H9 (cell line): Measurements from ENCODE around the gene MICALL1. TPM values are rescaled to one million over a fixed set of nuclear protein-coding genes. Genes with fewer than 3 reads are reported as not detected.

ENCODE experiments used
- DNase-seq: peaks from one replicate; pipeline ENCODE4 v3.0.0-alpha.2; 2017
- H2AFZ ChIP-seq: one replicate; pipeline ENCODE4 v1.6.1; 2013; ENCODE audit warnings: mild to moderate bottlenecking, low read length, control low read depth, moderate library complexity
- H2AK5ac ChIP-seq: 2 replicates; pipeline ENCODE4 v1.6.1; 2013; ENCODE audit warnings: low read length, control low read depth, mixed read lengths; ENCODE audit not compliant: insufficient read length
- H2BK120ac ChIP-seq: one replicate; pipeline ENCODE4 v1.6.1; 2013; ENCODE audit warnings: low read depth, mild to moderate bottlenecking, low read length, control low read depth, inconsistent platforms; ENCODE audit not compliant: poor library complexity, severe bottlenecking
- H2BK12ac ChIP-seq: 2 replicates; pipeline ENCODE4 v1.6.1; 2013; ENCODE audit warnings: low read length, control low read depth, mixed read lengths, low read depth; ENCODE audit not compliant: insufficient read length
- H2BK15ac ChIP-seq: 2 replicates; pipeline ENCODE4 v1.6.1; 2013; ENCODE audit warnings: low read depth, low read length, control low read depth
- H2BK20ac ChIP-seq: one replicate; pipeline ENCODE4 v1.6.1; 2013; ENCODE audit warnings: low read depth, mild to moderate bottlenecking, low read length, control low read depth, inconsistent platforms; ENCODE audit not compliant: poor library complexity, severe bottlenecking
- H2BK5ac ChIP-seq: 2 replicates; pipeline ENCODE4 v1.6.1; 2013; ENCODE audit warnings: low read length, control low read depth, mixed read lengths; ENCODE audit not compliant: insufficient read length
- H3K14ac ChIP-seq: 2 replicates; pipeline ENCODE4 v1.6.1; 2013; ENCODE audit warnings: low read length, control low read depth; ENCODE audit not compliant: insufficient read depth
- H3K18ac ChIP-seq: 2 replicates; pipeline ENCODE4 v1.6.1; 2013; ENCODE audit warnings: low read depth, mild to moderate bottlenecking, mixed read lengths, low read length, control low read depth; ENCODE audit not compliant: insufficient read length
- H3K23ac ChIP-seq: 2 replicates; pipeline ENCODE4 v1.6.1; 2013; ENCODE audit warnings: low read length, control low read depth, mixed read lengths, low read depth; ENCODE audit not compliant: insufficient read length
- H3K23me2 ChIP-seq: 2 replicates; pipeline ENCODE4 v1.6.1; 2013; ENCODE audit warnings: low read depth, mild to moderate bottlenecking, mixed read lengths, low read length, control low read depth; ENCODE audit not compliant: insufficient read length, poor library complexity, severe bottlenecking
- H3K27ac ChIP-seq: 2 replicates; pipeline ENCODE4 v1.5.1; 2013; ENCODE audit warnings: low read length, control low read depth, mixed read lengths, low read depth; ENCODE audit not compliant: insufficient read length
- H3K27me3 ChIP-seq: 2 replicates; pipeline ENCODE4 v1.6.1; 2013; ENCODE audit warnings: low read length, control low read depth, inconsistent platforms; ENCODE audit not compliant: insufficient read depth
- H3K4ac ChIP-seq: 2 replicates; pipeline ENCODE4 v1.6.1; 2013; ENCODE audit warnings: low read depth, mild to moderate bottlenecking, control low read depth, inconsistent platforms, low read length, moderate library complexity
- H3K4me1 ChIP-seq: 2 replicates; pipeline ENCODE4 v1.6.1; 2013; ENCODE audit warnings: low read length, control low read depth, inconsistent platforms; ENCODE audit not compliant: insufficient read depth
- H3K4me2 ChIP-seq: 2 replicates; pipeline ENCODE4 v1.6.1; 2013; ENCODE audit warnings: low read length, control low read depth, mixed read lengths; ENCODE audit not compliant: insufficient read length, insufficient read depth
- H3K56ac ChIP-seq: 2 replicates; pipeline ENCODE4 v1.6.1; 2013; ENCODE audit warnings: low read depth, mild to moderate bottlenecking, mixed read lengths, low read length, control low read depth; ENCODE audit not compliant: insufficient read length
- H3K79me1 ChIP-seq: 2 replicates; pipeline ENCODE4 v1.6.1; 2013; ENCODE audit warnings: low read depth, mild to moderate bottlenecking, moderate library complexity, low read length, control low read depth, inconsistent platforms; ENCODE audit not compliant: insufficient read depth, poor library complexity, severe bottlenecking
- H3K79me2 ChIP-seq: 2 replicates; pipeline ENCODE4 v1.6.1; 2013; ENCODE audit warnings: low read length, control low read depth, inconsistent platforms; ENCODE audit not compliant: insufficient read depth
- H3K9ac ChIP-seq: 2 replicates; pipeline ENCODE4 v1.6.1; 2013; ENCODE audit warnings: low read length, control low read depth, mixed read lengths; ENCODE audit not compliant: insufficient read length; ENCODE audit errors: extremely low read depth
- H3K9me3 ChIP-seq: one replicate; pipeline ENCODE4 v1.6.1; 2013; ENCODE audit warnings: low read depth, low read length, inconsistent platforms; ENCODE audit not compliant: control insufficient read depth
- H3T11ph ChIP-seq: one replicate; pipeline ENCODE4 v1.6.1; 2013; ENCODE audit warnings: mild to moderate bottlenecking, low read length, control low read depth, inconsistent platforms
- H4K20me1 ChIP-seq: one replicate; pipeline ENCODE4 v1.6.1; 2013; ENCODE audit not compliant: control insufficient read depth, insufficient read length, insufficient read depth
- H4K5ac ChIP-seq: 2 replicates; pipeline ENCODE4 v1.6.1; 2013; ENCODE audit warnings: low read depth, mild to moderate bottlenecking, mixed read lengths, low read length, control low read depth; ENCODE audit not compliant: insufficient read length
- H4K8ac ChIP-seq: replicated peaks from 2 replicates; pipeline ENCODE4 v1.6.1; 2013; ENCODE audit warnings: low read length, control low read depth, mixed read lengths, low read depth; ENCODE audit not compliant: insufficient read length
- H4K91ac ChIP-seq: 2 replicates; pipeline ENCODE4 v1.6.1; 2013; ENCODE audit warnings: low read depth, mild to moderate bottlenecking, moderate library complexity, mixed read lengths, low read length, control low read depth; ENCODE audit not compliant: insufficient read length
- H3K27ac Mint-ChIP-seq, 3 experiments: 2 replicates in 2 of 3; 3 replicates in 1 of 3; pipeline ENCODE4 v1.8.0; 2020 to 2021; ENCODE audit warnings: mixed read lengths in 3 of 3, mild to moderate bottlenecking in 1 of 3, moderate library complexity in 1 of 3
- H3K27me3 Mint-ChIP-seq: 2 replicates; pipeline ENCODE4 v1.8.0; 2021; ENCODE audit warnings: low read depth, mild to moderate bottlenecking, moderate library complexity, mixed read lengths
- H3K36me3 Mint-ChIP-seq, 3 experiments: 2 replicates in 2 of 3; 3 replicates in 1 of 3; pipeline ENCODE4 v1.8.0; 2020 to 2021; ENCODE audit warnings: low read depth in 3 of 3, mixed read lengths in 3 of 3; ENCODE audit not compliant: insufficient read depth in 1 of 3
- H3K4me1 Mint-ChIP-seq, 2 experiments: 2 replicates each; pipeline ENCODE4 v1.8.0; 2020; ENCODE audit warnings: mixed read lengths in 2 of 2
- H3K4me3 Mint-ChIP-seq, 2 experiments: 2 replicates in 1 of 2; 3 replicates in 1 of 2; pipeline ENCODE4 v1.8.0; 2020 to 2021; ENCODE audit warnings: mild to moderate bottlenecking in 2 of 2, mixed read lengths in 2 of 2, moderate library complexity in 1 of 2
- H3K9me3 Mint-ChIP-seq, 2 experiments: 2 replicates in 1 of 2; 3 replicates in 1 of 2; pipeline ENCODE4 v1.8.0; 2020; ENCODE audit warnings: mild to moderate bottlenecking in 2 of 2, mixed read lengths in 2 of 2, moderate library complexity in 1 of 2
- CTCF ChIP-seq: fragments of 200-600 bp; sonication (generic); conservative IDR thresholded peaks from 3 replicates; pipeline ENCODE4 v1.8.0; 2021; ENCODE audit warnings: antibody characterized with exemption, mild to moderate bottlenecking
- WGBS: extraction: QIAGEN DNeasy Blood & Tissue Kit; methylation state at CpG from one replicate; pipeline ENCODE4 v1.1.7; 2013; ENCODE audit warnings: missing lambda C conversion rate, low lambda C conversion rate, mixed read lengths; ENCODE audit not compliant: insufficient read length; ENCODE audit errors: extremely low coverage; 5-methylcytosine and 5-hydroxymethylcytosine counted together
- total RNA-seq: library from RNA; stranded (reverse); gene quantifications from 2 replicates; pipeline ENCODE4 v1.2.1, GENCODE V29; 2021

The MICALL1 gene
- total RNA-seq, 1 experiment from 2014 or later = 33.3 TPM

- Histone ChIP-seq H4K8ac (no peak overlapping the region), H3K9ac (no peak overlapping the region), H3K4me2 (no peak overlapping the region), H4K91ac (no peak overlapping the region), H3K4ac (no peak overlapping the region), H2BK5ac (no peak overlapping the region), H4K20me1 (peaks cover 3% of the 10 kb centered on the region), H2BK120ac (no peak overlapping the region), H3K4me1 (no peaks in the 10 kb centered on the region; the same call in 1 of the 2 replicates), H3T11ph (no peak overlapping the region), H3K79me1 (no peaks in the 10 kb centered on the region), H2AK5ac (no peak overlapping the region), H3K23ac (no peak overlapping the region), H2BK20ac (no peak overlapping the region), H3K23me2 (no peaks in the 10 kb centered on the region), H3K14ac (no peak overlapping the region), H3K79me2 (no peaks in the 10 kb centered on the region), H2AFZ (no peak overlapping the region), H4K5ac (no peak overlapping the region), H2BK15ac (no peak overlapping the region), H3K27me3 (no peaks in the 10 kb centered on the region), H3K18ac (no peak overlapping the region), H2BK12ac (no peak overlapping the region), H3K9me3 (no peaks in the 10 kb centered on the region), H3K27ac (no peak overlapping the region), H3K56ac (no peak overlapping the region)
- Mint-ChIP-seq H3K4me1 (peaks cover 30 to 36% of the 10 kb centered on the region in 2 experiments), H3K36me3 (peaks cover 21 to 58% (median 45%) of the 10 kb centered on the region in 3 experiments; a peak in 6 of 7 replicates), H3K4me3 (no peak overlapping the region; a peak in 2 of 5 replicates), H3K27ac (peak overlapping the region in 1 of 3 experiments; percentile 31; a peak in 3 of 7 replicates), H3K27me3 (no peaks in the 10 kb centered on the region; the same call in 1 of the 2 replicates), H3K9me3 (0 out of 5 replicates have a peak, but pooled peaks cover 0 to 3% of the 10 kb centered on the region in 2 experiments)
- no CpG with 5 or more reads among the region's 1 CpG for WGBS
- TF ChIP-seq CTCF = no peak
- no peak for DNase-seq
These were observed 61.0 kb downstream of the MICALL1 start for GRCh38 chr22:37967147-37967546.
